Activated effector memory CD4-positive, alpha-beta T cell treated with Interleukin-2 at 50 U/mL for 16 hours (primary cell): ENCODE results near the gene SIRT4.
A peak's percentile ranks its signal among the peaks of the same experiment; 100 is the strongest.
"Not testable (repeated sequence)": the region's sequence is repeated elsewhere in the genome, so short reads cannot be mapped to it uniquely, and the experiment has no call there.

Experiments used
- DNase-seq: peaks from one replicate; pipeline ENCODE4 v3.0.0-alpha.2; 2020

The SIRT4 gene

DNA sequence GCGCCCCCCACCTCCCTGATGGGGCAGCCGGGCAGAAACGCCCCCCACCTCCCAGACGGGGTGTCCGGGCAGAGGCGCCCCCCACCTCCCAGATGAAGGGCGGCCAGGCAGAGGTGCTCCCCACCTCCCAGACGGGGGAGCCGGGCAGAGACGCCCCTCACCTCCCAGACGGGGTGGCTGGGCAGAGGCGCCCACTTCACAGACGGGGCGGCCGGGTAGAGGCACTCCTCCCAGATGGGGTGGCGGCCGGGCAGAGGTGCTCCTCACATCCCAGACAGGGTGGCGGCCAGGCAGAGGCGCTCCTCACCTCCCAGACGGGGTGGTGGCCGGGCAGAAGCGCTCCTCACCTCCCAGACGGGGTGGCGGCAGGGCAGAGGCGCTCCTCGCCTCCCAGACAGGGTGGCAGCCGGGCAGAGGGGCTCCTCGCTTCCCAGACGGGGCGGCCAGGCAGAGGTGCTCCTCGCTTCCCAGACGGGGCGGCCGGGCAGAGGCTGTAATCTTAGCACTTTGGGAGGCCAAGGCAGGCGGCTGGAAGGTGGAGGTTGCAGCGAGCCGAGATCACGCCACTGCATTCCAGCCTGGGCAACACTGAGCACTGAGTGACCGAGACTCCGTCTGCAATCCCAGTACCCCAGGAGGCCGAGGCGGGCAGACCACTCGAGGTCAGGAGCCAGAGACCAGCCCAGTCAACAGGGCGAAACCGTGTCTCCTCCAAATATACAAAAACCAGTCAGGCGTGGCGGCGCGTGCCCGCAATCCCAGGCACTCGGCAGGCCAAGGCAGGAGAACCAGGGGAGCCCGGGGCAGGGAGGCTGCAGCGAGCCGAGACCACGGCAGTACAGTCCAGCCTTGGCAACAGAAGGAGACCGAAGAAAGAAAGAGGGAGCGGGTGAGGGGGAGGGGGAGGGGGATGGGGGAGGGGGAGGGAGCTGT, 23.7 kb upstream of the SIRT4 start:
- DNase-seq = no peak

DNA sequence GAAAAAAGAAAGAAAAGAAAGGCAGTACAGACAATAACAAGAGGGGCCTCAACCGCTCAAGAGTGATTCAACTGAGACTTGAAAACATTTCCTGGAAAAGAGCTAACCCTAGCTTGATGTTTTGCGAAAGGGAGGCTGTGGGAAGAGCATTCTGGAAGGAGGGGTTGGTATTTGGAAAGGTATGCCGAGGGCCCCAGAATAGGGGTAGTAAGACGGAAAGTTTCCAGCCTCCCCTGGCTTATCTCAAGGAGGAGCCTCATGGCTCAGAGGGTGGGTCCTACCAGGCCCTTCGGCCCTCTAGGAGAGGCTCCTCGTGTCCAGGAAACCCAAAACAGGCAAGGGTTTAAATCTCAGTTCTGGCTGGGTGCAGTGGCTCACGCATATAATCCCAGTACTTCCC, 18.8 kb upstream of the SIRT4 start:
- DNase-seq = no peak

DNA sequence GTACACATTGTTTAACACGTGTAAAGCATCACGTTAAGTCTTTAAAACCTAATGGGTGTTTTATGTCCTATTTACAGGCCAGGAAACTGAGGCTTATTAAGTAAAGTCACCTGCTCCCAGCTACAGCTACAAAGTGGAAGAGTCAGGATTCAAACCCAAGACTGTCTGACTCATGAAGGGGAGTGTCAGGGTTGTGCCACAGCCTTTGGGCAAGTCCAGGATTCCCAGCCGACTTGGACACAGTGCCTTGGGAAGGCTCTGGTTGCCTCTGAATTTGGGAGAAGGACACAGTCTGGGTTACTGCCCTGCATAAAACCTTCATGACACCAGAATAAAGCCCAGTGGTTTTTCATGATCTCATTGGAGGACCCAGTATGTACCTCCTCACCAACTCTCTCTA, 17.7 kb upstream of the SIRT4 start:
- DNase-seq = no peak

DNA sequence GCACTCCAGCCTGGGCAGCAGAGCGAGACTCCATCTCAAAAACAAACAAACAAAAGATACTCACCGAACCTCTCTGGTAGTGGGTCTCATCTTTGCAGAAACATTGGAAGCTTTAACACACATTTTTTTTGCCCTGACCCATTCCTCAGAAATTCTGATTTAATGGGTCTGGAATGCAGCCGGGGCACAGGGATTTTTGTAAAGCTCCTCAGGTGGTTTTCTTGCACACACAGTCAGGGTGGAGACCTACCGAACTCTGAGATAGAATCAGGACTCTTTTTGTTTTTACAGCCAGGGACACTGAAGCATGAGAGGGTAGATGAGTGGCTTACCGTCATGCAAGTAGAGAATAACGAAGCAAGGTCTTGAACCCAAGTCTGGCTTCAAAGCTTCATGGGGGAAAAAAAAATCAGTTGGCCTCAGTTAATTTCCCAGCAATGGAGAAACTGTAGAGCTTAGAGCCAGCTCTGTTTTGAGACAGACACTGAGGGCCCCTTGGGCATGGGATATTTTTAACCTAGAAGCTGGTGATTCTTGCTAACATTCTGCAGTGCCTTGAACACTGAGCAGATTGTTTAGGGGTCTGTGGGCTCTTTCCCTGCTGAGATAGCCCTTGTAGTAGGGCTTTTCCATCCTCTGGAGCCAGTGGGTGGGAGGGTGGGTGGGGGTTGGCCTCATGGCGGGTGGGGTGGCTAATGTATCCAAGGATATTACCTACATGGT, 15.2 kb upstream of the SIRT4 start:
- DNase-seq = no peak

DNA sequence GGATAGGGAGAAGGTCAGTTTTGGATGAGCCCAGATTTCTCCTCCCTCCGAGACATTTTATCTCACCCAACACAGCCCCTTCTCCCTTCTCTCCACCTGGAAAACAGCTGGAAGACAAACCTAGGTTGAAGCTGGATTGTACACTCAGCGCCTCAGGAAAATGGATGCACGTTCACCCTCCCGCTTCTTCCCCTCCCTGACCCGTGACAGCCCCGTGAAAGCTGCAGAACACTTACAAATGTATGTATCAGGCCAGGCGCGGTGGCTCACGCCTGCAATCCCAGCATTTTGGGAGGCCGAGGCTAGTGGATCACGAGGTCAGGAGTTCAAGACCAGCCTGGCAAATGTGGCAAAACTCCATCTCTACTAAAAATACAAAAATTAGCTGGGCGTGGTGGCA, 14.6 kb upstream of the SIRT4 start:
- DNase-seq = no peak

DNA sequence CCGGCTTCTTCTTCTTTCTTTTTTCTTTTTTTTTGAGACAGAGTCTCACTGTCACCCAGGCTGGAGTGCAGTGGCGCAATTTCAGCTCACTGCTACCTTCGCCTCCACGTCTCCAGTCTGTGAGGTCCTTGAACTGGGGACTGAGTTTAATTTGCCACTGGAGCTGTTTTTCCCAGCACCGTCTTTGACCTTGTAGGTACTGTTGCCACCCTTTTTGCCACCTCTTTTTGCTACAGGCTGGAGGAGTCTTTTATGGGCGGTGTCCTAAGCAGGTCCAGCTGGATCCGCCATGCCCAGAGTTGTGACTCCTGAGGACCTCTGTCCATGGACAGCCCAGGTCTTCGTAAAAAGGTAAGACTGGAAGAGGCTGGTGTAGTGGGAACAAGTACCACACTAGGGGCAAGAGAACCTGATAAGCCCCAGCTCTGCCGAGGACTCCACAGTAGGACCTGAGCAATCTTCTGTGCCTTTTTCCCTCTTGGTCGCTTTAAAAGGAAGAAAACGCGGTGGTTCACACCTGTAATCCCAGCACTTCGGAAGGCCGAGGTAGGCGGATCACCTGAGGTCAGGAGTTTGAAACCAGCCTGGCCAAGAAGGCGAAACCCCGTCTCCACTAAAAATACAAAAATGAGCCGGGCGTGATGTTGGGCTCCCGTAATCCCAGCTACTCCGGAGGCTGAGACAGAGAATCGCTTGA, 11.4 kb upstream of the SIRT4 start:
- no peak for DNase-seq

DNA sequence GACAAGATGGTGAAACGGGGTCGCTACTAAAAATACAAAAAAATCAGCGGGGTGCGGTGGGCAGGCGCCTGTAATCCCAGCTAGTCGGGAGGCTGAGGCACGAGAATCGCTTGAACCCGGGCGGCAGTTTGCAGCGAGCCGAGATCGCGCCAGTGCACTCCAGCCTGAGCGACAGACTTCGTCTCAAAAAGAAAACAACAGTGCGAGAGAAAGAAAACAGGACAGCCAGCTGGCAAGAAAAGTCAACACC, 9.8 kb upstream of the SIRT4 start:
- no peak for DNase-seq

DNA sequence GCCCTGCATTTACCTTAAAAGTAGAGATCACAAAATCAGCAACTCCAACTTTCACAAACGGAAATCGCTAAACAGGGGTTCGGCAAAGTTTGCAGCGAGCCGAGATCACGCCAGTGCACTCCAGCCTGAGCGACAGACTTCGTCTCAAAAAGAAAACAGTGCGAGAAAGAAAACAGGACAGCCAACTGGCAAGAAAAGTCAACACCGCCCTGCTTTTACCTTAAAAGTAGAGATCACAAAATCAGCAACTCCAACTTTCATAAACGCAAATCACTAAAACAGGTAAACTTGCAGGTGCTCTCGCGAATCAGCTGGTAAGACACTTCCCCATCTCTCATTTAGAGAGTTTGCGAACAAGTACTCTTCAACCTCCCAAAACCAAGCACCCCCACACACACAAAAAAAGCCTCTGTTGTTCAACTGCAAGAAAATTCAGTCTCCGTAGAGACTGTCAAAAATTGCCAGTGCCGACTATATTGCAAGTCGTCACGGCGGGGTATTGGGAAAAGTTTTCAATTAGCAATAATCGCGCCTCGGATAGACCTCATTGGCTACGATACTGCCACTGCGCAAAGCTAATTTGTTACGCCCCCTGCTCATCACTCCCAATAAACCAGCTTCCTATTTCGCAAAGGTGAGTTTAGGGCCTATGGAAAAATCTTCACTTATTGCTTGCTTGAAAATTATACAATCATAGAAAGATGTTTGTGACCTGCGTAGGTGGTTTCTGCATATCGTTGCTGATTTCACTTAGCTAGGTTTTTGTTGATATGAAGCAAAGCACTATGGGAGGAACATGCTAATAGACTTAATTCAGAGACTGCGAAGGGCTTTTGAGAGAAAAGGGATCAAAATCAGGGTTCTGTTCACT, 9.2 kb upstream of the SIRT4 start, which contains the start of gene RNU4-1:
Gene RNU4-1 (minus strand): TSS at position 577 of the 871 bp plus-strand sequence.
- DNase-seq = peak; percentile 56

DNA sequence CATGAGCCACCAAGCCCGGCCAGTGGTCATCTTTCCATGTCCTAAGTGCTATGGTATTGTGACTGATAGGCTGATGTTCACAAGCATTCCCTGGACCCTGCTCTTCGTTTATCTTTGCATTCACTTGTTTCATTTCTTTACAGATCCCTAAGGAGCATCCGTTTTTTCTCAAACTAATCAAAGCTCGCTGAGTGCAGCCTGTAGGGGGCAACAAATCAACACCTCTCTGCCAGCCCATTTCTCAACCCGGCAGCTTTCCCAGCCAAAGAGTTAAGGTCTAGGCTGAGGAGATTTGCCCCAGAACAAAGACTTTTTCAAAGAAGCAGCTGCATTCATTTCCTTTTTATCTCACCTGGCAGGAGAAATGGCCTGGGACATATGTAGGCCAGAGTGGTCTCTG, 12.1 kb downstream of the SIRT4 start:
- DNase-seq = no peak

DNA sequence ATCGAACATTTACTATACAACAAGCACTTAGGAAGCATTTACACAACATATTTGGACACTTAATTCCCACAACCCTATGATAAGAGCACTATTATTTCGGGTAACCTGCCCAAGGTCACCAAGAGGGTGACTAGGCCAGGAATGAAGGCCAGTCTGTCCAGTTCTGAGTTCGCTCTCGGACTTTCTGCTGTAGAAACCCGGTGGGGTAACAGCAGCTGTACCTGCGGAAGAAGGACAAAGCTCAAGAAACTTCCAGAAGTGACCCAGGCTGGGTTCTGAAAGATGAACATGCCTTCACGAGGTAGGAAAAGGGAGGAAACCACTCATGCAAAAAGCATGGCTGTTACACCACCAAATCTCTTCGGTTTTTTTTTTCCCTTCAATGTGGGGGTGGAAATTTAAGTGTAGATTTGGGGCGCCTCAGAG, 14.7 kb downstream of the SIRT4 start:
- no peak for DNase-seq

DNA sequence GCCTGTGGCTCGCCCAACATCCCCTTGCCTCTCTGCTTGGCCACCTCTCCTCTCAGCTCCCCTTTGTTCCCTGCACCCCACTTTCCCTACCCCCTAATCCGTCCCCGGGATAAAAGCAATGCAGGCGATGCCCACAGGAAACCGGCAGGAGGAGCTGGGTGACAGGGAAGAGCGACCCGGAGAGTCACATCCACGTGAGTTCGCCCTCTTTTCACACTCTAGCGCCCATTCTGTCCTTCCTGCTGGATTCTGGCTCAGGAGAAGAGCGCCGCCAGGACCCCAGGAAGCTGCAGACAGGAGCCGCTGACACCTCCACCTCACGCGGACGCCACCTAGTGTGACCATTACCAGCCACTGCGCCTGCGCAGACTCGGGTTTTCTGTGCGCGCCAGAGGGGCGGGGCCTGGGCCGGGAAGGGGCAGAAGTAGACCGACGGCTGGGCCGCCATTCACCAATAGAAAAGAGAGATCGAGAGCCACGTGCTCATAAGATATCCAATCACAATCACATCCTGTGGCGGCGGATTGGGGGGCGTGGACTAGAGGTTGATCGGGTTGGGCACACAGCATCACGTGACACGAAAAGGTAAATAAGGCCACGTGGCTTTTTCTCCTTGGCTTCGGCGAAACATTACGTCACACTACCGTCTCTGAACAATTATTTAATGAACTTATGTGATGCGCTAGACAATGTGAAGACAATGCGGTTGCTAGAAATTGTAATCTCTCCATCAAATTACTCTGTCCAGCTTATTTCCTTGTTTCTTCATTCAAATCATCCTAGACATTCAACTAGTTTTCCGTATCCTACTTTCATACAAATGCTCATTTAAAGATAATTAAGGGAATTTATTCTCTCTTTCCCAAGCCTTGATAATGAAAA, 15.3 kb downstream of the SIRT4 start:
- peak; percentile 100 for DNase-seq

DNA sequence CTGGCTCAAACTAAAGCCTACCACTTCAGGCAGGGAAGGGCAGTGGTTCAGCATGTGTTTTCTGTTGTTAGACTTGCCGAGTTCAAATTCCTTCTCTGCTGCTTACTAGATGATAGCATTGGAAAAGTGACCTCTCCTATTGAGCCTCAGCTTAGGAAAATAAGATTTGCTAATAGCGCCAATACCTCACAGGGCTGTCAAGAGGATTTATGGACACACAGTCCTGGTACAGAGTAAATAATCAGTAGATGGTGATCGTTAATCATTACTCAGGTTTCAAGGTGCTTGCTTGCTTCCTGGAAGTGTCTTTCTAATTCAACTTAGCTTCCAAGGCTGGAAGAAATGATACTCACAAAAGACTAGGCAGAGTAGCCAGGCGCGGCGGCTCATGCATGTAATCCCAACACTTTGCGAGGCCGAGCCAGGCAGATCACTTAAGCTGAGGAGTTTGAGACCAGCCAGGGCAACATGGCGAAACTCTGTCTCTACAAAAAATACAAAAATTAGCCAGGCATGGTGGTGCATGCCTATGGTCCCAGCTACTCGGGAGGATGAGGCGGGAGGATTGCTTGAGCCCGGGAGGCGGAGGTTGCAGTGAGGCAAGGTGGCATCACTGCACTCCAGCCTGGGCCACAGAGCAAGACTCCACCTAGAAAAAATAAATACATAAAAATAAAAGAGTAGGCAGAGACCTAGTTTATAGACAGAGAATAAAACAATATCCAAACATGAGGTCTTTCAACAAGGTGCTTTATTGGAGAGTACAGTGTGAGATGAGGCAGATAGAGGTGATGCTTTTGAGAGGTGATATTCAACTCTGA, 19.5 kb downstream of the SIRT4 start:
- no peak for DNase-seq

DNA sequence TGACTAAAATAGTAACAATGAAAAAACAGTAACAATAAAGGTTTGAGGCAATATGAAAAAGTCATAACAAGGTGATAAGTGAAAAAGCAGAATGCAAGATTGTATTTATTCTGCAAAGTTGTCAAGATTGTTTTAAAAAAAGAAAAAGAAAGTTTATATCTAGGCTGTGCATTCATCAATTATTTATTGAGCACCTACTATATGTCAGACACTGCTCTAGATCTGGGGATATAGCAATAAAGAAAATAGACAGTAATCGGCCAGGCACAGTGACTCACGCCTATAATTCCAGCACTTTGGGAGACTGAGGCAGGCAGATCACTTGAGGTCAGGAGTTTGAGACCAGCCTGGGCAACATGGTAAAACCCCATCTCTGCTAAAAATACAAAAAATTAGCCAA, 21.7 kb downstream of the SIRT4 start:
- DNase-seq = no peak

DNA sequence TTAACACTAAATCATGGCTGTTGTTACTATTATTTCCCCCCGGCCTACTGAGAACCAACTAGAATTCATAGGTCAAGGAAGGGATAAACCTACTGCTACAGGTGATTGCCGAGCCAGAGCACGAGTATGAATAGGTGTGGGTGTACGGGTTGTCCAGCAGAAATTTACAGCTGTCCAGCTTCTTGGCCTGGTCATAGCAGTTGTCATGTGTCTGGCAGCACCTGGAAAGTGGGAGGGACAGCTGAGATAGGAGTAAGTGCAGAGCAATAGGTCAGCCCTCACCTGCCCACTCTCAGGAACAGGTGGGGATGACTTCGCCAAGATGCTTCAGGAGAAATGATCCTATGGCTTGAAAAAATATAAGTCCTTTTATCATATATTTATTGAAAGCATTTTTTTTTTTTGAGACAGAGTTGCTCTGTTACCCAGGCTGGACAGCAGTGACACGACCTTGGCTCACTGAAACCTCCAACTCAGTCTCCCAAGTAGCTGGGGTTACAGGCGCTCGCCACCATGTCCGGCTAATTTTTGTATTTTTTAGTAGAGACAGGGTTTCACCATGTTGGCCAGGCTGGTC, 22.8 kb downstream of the SIRT4 start:
- no peak for DNase-seq

DNA sequence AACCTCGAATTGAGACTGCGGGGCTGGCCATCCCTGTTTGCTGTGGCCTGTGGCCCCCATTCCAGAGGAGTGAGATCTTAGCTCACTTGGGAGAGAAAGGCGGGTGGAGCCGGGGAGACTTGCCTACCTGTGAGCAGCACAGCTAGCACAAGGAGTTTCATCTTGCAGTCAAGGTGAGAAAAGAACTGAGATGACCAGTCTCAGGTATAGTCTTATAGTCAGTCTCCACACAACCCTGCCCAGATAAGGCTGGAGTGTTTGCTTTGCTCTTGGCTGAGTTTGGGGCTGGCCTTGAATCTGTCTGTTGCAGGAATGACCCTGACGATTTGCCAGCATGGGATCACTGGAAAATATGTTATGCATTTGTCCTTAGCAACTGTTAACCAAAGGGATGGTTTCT, 25.5 kb downstream of the SIRT4 start, which contains the start of gene PLA2G1B:
Gene PLA2G1B (minus strand): TSS at position 187 of the 400 bp plus-strand sequence. CDS start 26 bp downstream, at position 161.
- DNase-seq = no peak

DNA sequence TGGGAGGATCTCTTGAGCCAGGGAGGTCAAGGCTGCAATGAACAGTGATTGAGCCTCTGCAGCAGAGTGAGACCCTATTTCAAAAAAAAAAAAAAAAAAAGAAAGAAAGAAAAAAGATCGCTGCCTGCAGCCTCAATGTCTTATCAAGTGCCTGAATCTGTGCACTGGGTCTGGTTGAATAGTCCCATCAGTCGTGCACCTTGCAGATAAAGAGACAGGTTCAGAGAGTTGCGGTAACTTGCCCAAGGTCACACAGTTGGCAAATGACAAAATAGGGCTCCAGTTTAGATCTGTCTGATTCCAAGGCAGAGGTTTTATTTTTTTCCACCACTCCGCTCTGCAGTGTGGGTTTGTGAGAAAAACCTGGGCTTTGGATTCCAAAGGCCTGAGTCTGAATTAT, 26.1 kb downstream of the SIRT4 start:
- no peak for DNase-seq

DNA sequence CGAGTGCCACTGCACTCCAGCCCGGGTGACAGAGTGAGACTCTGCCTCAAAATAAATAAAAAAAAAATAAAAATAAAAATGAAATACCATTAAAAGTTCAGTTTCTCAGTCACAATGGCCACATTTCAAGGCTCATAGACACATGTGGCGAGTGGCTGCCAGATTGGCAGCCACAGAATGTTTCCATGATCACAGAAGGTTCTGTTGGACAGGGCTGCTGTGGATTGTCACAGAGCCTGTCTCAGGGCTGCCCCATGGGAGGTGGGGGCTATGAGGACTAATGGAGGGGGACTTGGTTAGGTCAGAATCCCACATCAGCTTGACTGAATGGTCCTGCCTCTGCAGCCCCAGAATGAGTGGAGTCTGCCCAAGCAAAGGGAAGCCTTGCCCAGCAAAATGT, 29.3 kb downstream of the SIRT4 start:
- DNase-seq = no peak

DNA sequence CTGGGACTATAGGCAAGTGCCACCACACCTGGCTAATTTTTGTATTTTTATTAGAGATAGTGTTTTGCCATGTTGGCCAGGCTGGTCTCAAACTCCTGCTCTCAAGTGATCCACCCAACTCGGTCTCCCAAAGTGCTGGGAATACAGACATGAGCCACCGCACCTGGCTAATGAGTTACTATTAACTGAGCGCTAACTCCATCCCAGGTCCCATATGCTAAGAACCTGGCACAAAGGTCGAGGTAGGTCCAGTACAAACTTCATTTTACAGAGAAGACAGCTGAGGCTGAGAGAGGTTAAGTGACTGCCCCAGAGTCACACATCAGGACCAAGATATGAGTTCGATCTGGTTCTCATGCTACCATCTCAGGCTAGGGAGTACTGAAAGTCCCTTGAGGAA, 29.9 kb downstream of the SIRT4 start:
- DNase-seq = no peak

DNA sequence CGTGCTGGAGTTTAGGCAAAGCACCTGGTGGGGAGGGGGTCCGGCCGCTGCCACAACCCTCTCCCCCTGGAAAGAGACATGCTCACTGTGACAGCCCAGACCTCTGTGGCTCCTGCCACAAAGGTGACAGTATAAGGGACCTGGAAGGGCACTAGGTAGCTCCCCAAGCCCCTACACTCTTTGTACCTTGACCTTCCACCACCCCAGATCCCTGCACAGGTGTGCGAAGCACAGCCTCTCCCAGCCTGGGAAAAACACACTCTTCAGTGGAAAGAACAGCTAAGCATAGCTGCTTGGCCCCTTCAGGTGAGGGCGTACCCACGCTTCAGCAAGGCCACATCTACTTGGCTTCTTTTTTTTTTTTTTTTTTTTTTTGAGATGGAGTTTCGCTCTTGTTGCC, 30.4 kb downstream of the SIRT4 start:
- DNase-seq = no peak

DNA sequence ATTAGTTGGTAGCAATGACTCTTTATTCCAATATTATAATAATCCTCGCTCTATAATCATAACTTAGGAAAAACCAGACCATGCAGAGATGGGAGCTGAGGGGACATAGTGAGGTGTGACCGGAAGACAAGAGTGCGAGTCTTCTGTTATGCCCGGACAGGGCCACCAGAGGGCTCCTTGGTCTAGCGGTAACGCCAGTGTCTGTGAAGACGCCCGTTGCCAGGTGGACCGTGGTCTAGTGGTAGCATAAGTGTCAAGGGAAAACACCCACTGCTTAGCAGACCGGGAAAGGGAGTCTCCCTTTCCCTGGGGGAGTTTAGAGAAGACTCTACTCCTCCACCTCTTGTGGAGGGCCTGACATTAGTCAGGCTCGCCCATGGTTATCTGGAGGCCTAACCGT, 33.3 kb downstream of the SIRT4 start:
- not testable (repeated sequence) for DNase-seq
